Measurements from ENCODE around the gene USP34.

GRCh38 chr2:61272421-61273070 lies 198.3 kb downstream of the USP34 start:
- TF ChIP-seq CTCF (IDR thresholded peaks at IDR 0.05; ENCODE audit: low read length) (no peak), EZH2 (optimal IDR thresholded peaks at IDR 0.05; ENCODE audit: low read depth, low read length) (no peak), EZH2phosphoT487 (IDR thresholded peaks at IDR 0.05; ENCODE audit: low read length) (no peak)

All from MM.1S (cell line).